OCI-LY3 (cell line): ENCODE results near the gene ATP11C.
"Not testable (repeated sequence)": the region's sequence is repeated elsewhere in the genome, so short reads cannot be mapped to it uniquely, and the experiment has no call there.

Experiments used
- H2AFZ ChIP-seq: fragments of 200-600, 300-600 bp; shearing (Covaris generic); 2 replicates; pipeline ENCODE4 v1.6.0; 2014; ENCODE audit warnings: antibody characterized with exemption, low read depth, low read length
- H3K27ac ChIP-seq: fragments of 200-600, 300-600 bp; sonication (generic); 2 replicates; pipeline ENCODE4 v1.5.1; 2014; ENCODE audit warnings: mild to moderate bottlenecking, low read length, moderate library complexity, mixed read lengths
- H3K27me3 ChIP-seq: fragments of 200-600, 300-600 bp; sonication (generic); 2 replicates; pipeline ENCODE4 v1.6.1; 2014; ENCODE audit warnings: low read depth, low read length, mixed read lengths
- H3K36me3 ChIP-seq: fragments of 200-600, 300-600 bp; sonication (generic); replicated peaks from 2 replicates; pipeline ENCODE3; 2014; ENCODE audit warnings: low read depth, low read length, mixed read lengths
- H3K4me1 ChIP-seq: fragments of 300-600, 200-600 bp; sonication (generic); 2 replicates; pipeline ENCODE4 v1.6.1; 2014; ENCODE audit warnings: low read length, mixed read lengths
- H3K4me2 ChIP-seq: fragments of 200-600, 300-600 bp; sonication (generic); 2 replicates; pipeline ENCODE4 v1.6.1; 2014; ENCODE audit warnings: low read length, mixed read lengths
- H3K4me3 ChIP-seq: fragments of 300-600, 200-600 bp; sonication (generic); 2 replicates; pipeline ENCODE4 v1.5.1; 2014; ENCODE audit warnings: antibody characterized with exemption, mild to moderate bottlenecking, low read length, moderate library complexity
- H3K79me2 ChIP-seq: fragments of 300-600, 200-600 bp; shearing (Covaris generic); 2 replicates; pipeline ENCODE4 v1.6.1; 2014; ENCODE audit warnings: mild to moderate bottlenecking, low read length, mixed read lengths
- H3K9ac ChIP-seq: fragments of 300-600, 200-600 bp; shearing (Covaris generic); 2 replicates; pipeline ENCODE4 v1.6.0; 2014; ENCODE audit warnings: mild to moderate bottlenecking, low read length, moderate library complexity
- H3K9me3 ChIP-seq: fragments of 200-600, 300-600 bp; shearing (Covaris generic); 2 replicates; pipeline ENCODE4 v1.6.1; 2014; ENCODE audit warnings: low read length, mixed read lengths; ENCODE audit not compliant: insufficient read depth
- H4K20me1 ChIP-seq: fragments of 200-600, 300-600 bp; sonication (generic); 2 replicates; pipeline ENCODE4 v1.6.1; 2016; ENCODE audit warnings: low read length, mixed read lengths; ENCODE audit not compliant: insufficient read depth
- CTCF ChIP-seq: fragments of 200-600, 300-600 bp; sonication (generic); IDR thresholded peaks from 2 replicates; pipeline ENCODE4 v1.5.1; 2014; ENCODE audit warnings: antibody characterized with exemption, low read length, low read depth
- EZH2phosphoT487 ChIP-seq: fragments of 200-600 bp; shearing (Covaris generic); IDR thresholded peaks from 2 replicates; pipeline ENCODE4 v1.6.1; 2018; ENCODE audit warnings: antibody characterized with exemption, mixed run types, low read depth

The ATP11C gene

GRCh38 chrX:139850968-139851367 is 81.9 kb downstream of the ATP11C start:
- H4K20me1 ChIP-seq, result no peaks in the 10 kb centered on the region

GRCh38 chrX:139844884-139845283 is 88.0 kb downstream of the ATP11C start:
- H3K79me2 ChIP-seq, result no peaks in the 10 kb centered on the region
- no peak overlapping the region for H3K4me3 ChIP-seq
- H2AFZ ChIP-seq, result no peak overlapping the region
- H3K27ac ChIP-seq, result no peak overlapping the region
- H4K20me1 ChIP-seq, result no peaks in the 10 kb centered on the region
- no peaks in the 10 kb centered on the region for H3K27me3 ChIP-seq
- TF ChIP-seq EZH2phosphoT487 (no peak), CTCF (no peak)
- peaks cover 7% of the 10 kb centered on the region; the same call in 1 of the 2 replicates for H3K4me1 ChIP-seq
- H3K4me2 ChIP-seq, result no peak overlapping the region
- no peaks in the 10 kb centered on the region for H3K9me3 ChIP-seq
- H3K9ac ChIP-seq, result no peak overlapping the region
- no peaks in the 10 kb centered on the region for H3K36me3 ChIP-seq

More at GRCh38 chrX:139850968-139851367, 81.9 kb downstream of the ATP11C start:
- no peaks in the 10 kb centered on the region for H3K27me3 ChIP-seq
- no peaks in the 10 kb centered on the region for H3K4me1 ChIP-seq
- H2AFZ ChIP-seq, result no peak overlapping the region
- no peaks in the 10 kb centered on the region for H3K36me3 ChIP-seq
- H3K9me3 ChIP-seq, result no peaks in the 10 kb centered on the region
- H3K27ac ChIP-seq, result no peak overlapping the region
- H3K4me3 ChIP-seq, result no peak overlapping the region
- H3K4me2 ChIP-seq, result no peak overlapping the region
- TF ChIP-seq EZH2phosphoT487, result no peak
- TF ChIP-seq CTCF, result no peak
- no peaks in the 10 kb centered on the region; the same call in 1 of the 2 replicates for H3K79me2 ChIP-seq
- no peak overlapping the region for H3K9ac ChIP-seq

- Histone ChIP-seq H3K4me3 (no peak overlapping the region), H3K4me2 (no peak overlapping the region), H3K9me3 (no peaks in the 10 kb centered on the region), H3K27me3 (no peaks in the 10 kb centered on the region), H4K20me1 (no peaks in the 10 kb centered on the region), H3K36me3 (peaks cover 1% of the 10 kb centered on the region), H3K9ac (no peak overlapping the region), H3K27ac (no peak overlapping the region), H3K4me1 (peaks cover 7% of the 10 kb centered on the region; the same call in 1 of the 2 replicates), H3K79me2 (no peaks in the 10 kb centered on the region), H2AFZ (no peak overlapping the region)
- TF ChIP-seq CTCF, result no peak
- TF ChIP-seq EZH2phosphoT487, result no peak
Measured at GRCh38 chrX:139844163-139844562, 88.7 kb downstream of the ATP11C start.

- Histone ChIP-seq H3K27ac (no peak overlapping the region), H3K4me1 (peaks cover 7% of the 10 kb centered on the region; the same call in 1 of the 2 replicates), H3K9me3 (no peaks in the 10 kb centered on the region), H3K27me3 (no peaks in the 10 kb centered on the region), H3K9ac (no peak overlapping the region), H3K4me3 (no peak overlapping the region), H3K4me2 (no peak overlapping the region), H2AFZ (no peak overlapping the region), H3K36me3 (peaks cover 4% of the 10 kb centered on the region), H3K79me2 (no peaks in the 10 kb centered on the region), H4K20me1 (no peaks in the 10 kb centered on the region)
- no peak for TF ChIP-seq EZH2phosphoT487
- no peak for TF ChIP-seq CTCF
Measured at GRCh38 chrX:139842326-139843185, 90.3 kb downstream of the ATP11C start.

GRCh38 chrX:139836335-139836734 is 96.5 kb downstream of the ATP11C start:
- not testable (repeated sequence) for H3K36me3 ChIP-seq, H3K4me2 ChIP-seq, H3K4me1 ChIP-seq, H4K20me1 ChIP-seq, H3K27me3 ChIP-seq, H3K79me2 ChIP-seq, H3K4me3 ChIP-seq, H3K27ac ChIP-seq, H3K9me3 ChIP-seq, H2AFZ ChIP-seq, H3K9ac ChIP-seq
